GM12875 (cell line): ENCODE results near the gene STK32B.

Source experiments
- H3K4me3 ChIP-seq: one replicate; pipeline ENCODE4 v1.5.1; 2011; ENCODE audit warnings: low read depth, low read length, control low read depth
- CTCF ChIP-seq: IDR thresholded peaks from 2 replicates; pipeline ENCODE4 v1.5.1; 2011; ENCODE audit warnings: low read depth, mild to moderate bottlenecking, control low read depth, inconsistent platforms, low read length, moderate library complexity, borderline replicate concordance; ENCODE audit not compliant: insufficient read depth

Gene STK32B

GRCh38 chr4:5100986-5101385 is 49.7 kb downstream of the STK32B start:
- H3K4me3 ChIP-seq = no peak overlapping the region
- TF ChIP-seq CTCF = no peak

DNA sequence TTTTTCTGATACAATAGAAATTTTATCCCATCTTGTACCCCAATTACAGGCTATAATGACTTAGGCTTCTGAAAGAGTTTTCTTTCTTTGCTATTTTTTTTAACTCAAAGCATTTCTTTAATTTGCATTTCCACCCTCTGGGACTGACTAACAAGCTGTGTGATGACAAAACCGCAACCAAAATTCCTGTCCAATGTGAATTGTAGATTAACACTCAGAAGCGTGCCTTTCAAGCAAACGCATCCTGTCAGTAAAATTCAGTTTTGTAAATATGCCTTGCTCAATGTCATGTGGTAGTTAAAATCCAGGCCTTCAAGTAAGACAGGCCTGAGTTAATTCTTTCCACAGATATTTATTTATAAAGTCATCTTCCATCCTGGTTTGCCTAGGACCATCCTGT is 50.3 kb downstream of the STK32B start:
- no peak for TF ChIP-seq CTCF
- H3K4me3 ChIP-seq = no peak overlapping the region

GRCh38 chr4:5110901-5111300 is 59.6 kb downstream of the STK32B start:
- H3K4me3 ChIP-seq = no peak overlapping the region
- TF ChIP-seq CTCF = no peak

- no peak overlapping the region for H3K4me3 ChIP-seq
- no peak for TF ChIP-seq CTCF
Measured at GRCh38 chr4:5112333-5113095, 61.2 kb downstream of the STK32B start.

GRCh38 chr4:5114950-5115349 is 63.7 kb downstream of the STK32B start:
- no peak for TF ChIP-seq CTCF
- no peak overlapping the region for H3K4me3 ChIP-seq

- no peak for TF ChIP-seq CTCF
- no peak overlapping the region for H3K4me3 ChIP-seq
Measured at GRCh38 chr4:5118091-5118786, 67.0 kb downstream of the STK32B start.

DNA sequence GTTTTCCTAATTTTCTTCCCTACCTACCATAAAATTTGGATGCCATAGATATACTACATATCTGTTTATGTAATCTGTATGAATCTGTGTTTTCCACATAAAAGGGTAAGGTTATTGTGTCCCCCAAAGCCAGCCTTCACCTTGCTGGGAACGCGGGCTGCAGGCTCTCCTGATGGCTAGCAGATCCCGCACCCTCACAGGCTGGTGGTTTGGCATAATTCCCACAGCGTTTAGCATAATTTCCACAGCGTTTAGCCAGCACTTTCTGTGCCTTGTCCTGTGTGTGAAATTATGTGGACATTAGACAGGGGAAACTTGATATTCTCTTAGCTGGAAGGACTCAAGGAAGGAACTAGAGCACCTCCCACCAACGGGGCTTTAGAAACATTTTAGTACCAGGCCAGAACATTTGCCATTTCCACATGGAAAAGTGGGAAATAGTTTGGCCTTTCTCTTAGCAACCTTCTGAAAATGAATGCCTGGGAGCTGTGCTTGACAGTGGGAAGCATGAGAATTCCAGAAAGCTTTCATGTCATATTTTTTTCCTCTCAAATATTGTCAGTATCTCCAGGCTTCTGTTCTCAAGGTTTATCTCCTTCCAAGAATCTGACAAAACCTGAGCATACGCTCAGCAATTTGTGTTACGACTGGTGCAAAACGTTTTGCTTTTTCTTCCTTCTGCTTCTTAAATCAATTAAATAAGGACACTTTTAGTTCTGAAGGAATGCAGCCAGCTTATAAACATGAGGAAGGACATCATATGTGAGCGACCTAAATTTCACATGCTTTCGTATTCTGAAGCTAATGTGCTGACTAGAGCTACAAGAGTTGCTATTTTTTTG is 67.9 kb downstream of the STK32B start:
- no peak overlapping the region for H3K4me3 ChIP-seq
- TF ChIP-seq CTCF = no peak
